ENCODE measurements around the gene MYL9.

The MYL9 gene

DNA sequence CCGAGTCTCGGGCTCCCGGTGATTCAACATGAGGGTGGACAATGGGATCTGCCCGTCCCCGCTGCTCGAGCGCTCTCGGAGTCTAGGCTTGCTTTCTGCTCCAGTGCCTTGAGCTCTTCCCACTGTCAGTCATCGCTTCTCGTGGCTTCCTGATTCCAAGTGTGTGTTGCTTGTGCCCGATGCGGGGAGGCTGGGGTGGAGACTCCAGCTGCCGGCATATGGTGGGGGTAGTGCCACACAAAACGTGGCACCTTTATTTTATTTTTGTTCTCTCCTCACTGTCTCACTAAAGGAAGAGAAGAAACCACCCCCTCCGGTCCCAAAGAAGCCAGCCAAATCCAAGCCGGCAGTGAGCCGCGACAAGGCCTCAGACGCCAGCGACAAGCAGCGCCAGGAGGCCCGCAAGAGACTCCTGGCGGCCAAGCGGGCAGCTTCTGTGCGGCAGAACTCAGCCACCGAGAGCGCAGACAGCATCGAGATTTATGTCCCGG lies 14.8 kb upstream of the MYL9 start:
- DNase-seq (ENCODE audit: low spot score), result no peak

GRCh38 chr20:36527331-36528125 lies 13.8 kb upstream of the MYL9 start:
- no peak for DNase-seq (ENCODE audit: low spot score)

DNA sequence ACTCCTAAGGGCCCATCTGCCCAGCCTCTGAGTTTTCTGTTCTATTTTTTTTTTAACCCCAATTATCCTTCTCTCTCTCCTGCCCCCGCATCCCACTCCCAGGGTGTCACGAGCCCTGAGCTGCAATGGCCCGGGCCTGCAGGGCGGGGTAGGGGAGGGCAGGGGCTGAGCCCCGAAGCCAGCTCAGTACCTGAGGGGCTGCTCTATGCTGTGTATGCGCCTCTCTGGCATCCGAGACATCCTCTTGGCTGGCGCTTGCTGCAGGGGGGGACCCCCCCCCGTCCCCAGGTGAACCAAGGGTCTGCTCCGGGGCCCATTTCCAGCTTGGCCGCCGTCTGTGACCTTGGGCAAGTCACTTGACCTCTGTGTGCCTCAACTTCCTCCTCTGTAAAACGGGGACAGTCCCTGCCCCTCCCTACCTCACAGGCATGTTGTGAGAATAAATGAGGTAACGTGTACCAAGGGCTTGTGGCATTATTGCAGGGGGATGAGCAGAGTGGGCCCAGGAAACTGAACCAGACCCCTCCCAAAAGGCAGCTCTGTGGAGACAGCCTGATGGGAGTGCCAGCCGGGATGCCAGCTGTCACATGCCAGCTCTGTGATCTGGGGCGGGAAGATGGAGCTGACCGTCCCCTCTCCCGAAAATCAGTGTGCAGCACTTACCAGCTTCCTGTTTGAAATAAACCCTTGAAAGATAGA lies 13.0 kb upstream of the MYL9 start:
- DNase-seq (ENCODE audit: low spot score), result no peak

- DNase-seq (ENCODE audit: low spot score), result no peak
Measured at GRCh38 chr20:36528875-36529417, 12.4 kb upstream of the MYL9 start.

DNA sequence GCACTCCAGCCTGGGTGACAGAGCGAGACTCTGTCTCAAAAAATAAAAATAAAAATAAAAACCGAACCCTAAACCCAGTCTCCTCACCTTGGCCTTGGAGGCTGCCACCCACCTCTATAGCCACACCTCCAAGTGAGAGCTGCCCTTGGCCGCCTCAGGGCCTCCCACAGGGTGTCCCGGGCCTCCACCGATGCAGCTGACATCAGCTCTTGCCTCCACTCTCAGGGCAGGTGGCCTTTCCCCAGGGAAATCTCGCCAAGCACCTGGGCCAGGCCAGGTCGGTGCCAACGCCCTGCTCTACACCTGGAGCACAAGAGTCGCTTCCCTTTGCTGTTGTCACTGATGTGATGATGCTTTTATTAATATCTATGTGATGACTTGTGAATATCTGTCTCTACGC lies 8.9 kb upstream of the MYL9 start:
- no peak for DNase-seq (ENCODE audit: low spot score)

DNA sequence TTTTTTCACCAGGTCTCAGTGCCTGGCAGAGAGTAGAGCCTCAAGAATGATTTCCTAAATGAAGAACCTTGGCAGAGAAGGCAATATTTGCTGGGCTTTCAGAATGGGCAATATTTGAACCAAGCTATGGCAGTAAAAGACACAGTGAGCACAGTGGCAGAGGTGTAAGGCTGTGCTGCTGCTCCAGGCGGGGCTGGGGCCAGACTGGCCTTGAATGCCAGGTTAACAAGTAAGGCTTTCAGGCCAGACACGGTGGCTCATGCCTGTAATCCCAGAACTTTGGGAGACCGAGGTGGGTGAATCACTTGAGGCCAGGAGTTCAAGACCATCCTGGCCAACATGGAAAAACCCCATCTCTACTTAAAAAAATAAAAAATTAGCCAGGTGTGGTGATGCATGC lies 8.5 kb upstream of the MYL9 start:
- no peak for DNase-seq (ENCODE audit: low spot score)

GRCh38 chr20:36538026-36538722 lies 3.1 kb upstream of the MYL9 start:
- no peak for DNase-seq (ENCODE audit: low spot score)

GRCh38 chr20:36540551-36541211 lies 638 bp upstream of the MYL9 start:
- DNase-seq (ENCODE audit: low spot score), result no peak

DNA sequence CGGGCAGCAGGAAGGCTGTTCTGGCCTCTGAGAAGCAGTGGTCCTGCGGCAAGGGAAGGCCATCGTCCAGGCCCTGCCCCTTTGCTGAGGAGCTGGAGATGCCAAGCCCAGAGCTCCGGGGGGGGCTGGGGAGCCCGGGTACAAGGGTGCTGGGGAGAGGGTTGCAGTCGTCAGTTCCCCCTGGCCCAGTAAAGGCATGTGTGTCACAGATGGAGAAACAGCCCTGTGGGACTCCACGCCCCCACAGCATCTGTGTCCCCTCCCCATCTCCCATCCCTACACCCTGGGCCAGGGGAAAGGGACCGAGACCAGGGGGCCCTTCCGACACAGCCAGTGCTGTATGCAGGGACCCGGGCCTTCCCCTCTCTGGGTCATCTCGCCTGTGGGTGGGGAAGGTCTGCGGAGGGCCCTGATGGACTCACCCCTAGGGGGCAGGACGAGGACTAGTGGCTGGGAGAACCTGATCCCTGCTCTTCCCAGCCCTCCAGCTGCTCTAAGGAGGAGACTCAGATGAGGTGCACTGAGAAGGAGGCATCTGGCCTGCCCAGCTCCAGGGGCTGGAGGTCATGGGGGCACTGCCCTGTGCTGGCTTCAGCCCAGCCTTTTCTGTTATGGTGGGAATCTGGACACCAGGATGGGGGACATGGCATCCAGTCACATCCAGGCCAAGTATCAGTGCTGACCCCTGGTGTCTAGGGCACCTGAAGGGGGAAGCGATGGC lies 609 bp downstream of the MYL9 start:
- no peak for DNase-seq (ENCODE audit: low spot score)

DNA sequence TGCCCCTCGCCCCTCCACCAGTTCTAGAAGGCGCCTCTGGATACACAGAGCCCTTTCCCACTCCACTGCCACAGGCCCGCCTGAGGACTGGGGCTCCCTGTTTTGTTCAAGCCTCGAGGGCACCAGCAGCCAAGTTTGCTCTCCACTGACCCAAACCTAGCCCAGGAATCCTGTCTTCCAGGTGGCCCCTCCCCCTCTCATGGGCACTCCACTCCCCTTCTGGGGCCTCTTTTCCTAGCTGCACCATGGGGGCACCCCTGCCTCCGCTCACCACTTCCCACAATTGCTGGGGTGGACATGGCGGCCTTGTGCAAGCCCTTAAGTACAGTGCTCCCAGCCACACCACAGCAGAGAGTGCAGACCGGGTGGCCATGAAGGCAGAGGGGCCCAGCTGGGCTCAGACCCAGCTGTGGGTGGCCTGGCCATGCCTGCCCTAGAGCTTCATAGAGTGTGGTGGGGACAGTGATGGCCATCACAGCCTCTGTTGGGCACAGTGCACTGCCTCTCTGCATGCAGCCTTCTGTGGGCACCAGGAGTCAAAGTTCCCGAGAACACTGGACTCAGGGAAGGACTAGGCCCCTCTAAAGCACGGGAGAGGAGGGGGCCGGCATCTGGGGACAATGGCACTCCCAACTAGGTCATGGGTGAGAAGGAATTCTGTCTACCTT lies 1.3 kb downstream of the MYL9 start:
- no peak for DNase-seq (ENCODE audit: low spot score)

DNA sequence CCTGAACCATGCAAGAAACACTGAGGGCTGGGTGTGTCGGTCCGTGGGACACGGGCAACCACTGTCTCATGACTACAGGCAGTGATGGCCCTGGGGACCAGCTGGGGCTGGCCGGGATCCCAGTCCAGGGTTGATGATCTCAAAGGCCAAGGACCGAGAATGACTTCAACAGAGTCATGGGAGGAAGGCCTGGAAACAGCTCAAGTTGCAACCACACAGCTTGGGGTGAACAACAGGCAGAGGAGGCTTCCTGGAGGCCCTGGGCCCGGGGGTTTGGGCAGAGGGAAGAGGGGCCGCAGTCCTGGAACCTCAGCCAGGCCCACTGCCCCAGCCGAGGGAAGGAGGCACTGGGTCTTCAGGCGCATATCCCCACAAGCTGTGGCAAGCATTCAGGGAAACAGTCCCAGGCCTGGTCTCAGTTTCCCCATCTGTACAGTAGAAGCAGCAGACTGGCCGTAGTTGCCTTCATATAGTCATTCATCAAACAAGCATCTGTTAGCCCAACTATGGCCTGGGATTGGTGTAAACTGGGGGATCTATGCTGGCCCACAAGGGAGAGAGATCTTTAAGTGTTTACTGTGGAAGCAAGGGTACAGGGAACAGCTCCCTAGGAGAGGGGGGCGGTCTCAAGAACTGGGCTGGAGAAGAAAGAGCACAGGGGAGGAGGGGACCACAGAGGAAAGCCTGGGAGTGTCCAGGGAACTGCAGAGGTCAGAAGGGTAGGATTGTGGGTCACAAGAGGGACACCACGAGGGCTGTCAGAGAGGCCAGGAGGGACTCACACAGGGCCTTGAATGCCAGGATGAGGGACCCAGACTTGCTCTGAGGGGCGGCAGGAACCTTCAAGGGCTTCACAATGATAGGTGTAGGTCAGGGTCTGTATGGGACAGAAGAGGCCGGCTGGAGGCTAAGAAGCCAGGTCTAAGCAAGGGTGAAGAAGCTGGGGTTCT lies 2.1 kb downstream of the MYL9 start:
- DNase-seq (ENCODE audit: low spot score), result no peak

DNA sequence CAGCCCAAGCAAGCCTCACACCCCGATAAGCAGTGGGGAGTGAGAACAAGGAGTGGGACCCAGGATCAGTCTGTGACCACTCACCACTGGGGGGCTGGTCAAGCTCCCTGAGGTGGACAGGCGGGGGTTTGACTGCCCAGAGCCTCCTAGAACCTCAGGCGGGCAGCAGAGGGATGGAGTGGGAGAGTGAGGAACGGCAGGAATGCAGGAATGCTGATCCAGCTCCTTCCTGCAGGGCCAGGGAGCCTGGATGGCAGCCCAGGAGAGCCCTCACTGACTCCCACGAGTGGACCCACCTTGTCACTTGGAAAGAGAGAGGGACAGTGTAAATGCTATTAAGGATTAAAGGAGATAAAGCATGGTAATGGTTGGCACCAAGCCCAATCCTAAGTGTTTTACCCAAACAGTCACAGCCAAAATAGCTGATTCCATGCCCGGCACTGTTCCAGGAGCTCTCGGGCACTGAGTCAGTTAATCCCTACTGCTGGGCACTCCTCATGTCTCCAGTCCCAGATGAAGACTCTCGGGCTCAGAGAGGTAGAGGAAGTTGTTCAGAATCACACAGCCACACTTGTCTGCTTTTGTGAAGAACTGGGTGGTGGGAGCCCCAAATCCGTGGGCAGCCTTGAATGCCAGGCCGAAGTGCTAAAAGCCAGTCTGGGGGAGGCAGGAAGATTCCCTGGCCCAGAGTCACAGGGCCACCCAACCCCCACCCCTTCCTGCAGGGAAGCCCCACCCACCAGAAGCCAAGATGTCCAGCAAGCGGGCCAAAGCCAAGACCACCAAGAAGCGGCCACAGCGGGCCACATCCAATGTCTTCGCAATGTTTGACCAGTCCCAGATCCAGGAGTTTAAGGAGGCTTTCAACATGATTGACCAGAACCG lies 3.1 kb downstream of the MYL9 start:
- no peak for DNase-seq (ENCODE audit: low spot score)

DNA sequence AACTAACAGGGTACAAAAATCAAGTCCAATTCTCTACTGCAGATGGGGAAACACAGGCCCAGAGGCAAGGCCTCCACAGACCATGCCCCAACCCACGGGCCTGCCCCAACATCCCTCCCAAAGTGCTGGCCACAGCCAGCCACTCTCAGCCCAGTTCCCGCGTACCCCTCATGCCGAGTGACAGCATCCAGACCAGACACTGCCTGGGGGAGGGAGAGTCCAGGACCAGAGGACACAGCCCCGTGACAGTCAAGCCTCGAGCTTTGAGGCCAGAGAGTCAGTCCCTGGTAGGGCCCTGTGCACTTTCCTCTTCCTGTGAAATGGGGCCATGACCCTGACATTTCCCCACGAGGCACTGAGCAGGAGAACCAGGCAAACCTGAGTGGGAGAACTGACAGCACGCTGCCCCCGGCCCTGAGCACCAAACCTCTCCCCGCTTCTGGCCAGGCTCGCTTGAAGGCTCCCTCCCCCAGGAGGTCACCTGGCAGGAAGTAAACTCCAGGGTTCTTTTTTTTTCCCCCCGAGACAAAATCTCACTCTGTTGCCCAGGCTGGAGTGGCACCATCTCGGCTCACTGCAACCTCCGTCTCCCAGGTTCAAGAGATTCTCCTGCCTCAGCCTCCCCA lies 4.9 kb downstream of the MYL9 start:
- no peak for DNase-seq (ENCODE audit: low spot score)

- DNase-seq (ENCODE audit: low spot score), result no peak
Measured at GRCh38 chr20:36547186-36548005, 6.1 kb downstream of the MYL9 start.

DNA sequence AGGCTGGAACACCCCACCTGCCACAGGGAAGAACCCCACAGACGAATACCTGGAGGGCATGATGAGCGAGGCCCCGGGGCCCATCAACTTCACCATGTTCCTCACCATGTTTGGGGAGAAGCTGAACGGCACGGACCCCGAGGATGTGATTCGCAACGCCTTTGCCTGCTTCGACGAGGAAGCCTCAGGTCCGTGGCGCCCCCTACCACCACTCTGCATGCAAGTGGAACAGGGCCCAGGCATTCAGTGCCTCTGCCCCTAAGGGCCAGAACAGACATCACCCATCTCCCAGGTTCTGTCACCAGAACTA lies 6.6 kb downstream of the MYL9 start:
- no peak for DNase-seq (ENCODE audit: low spot score)

GRCh38 chr20:36548704-36549627 lies 7.6 kb downstream of the MYL9 start:
- no peak for DNase-seq (ENCODE audit: low spot score)

DNA sequence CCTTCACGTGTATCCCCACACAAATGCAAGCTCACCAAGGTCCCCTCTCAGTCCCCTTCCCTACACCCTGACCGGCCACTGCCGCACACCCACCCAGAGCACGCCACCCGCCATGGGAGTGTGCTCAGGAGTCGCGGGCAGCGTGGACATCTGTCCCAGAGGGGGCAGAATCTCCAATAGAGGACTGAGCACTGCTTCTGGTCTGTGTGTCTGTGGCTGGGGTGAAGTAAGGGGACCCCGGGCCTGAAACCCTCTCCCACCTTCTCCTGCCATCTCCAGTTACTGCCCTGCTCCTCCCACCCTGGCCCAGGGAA lies 8.3 kb downstream of the MYL9 start:
- no peak for DNase-seq (ENCODE audit: low spot score)

All from kidney capillary endothelial cell (primary cell).